PC-9 (cell line): ENCODE measurements around the gene PTGIR.

ENCODE experiments used
- CTCF ChIP-seq: fragments of 200-600 bp; sonication (generic); conservative IDR thresholded peaks from 2 replicates; pipeline ENCODE4 v1.6.1; 2017; ENCODE audit warnings: mixed run types, antibody characterized with exemption, mild to moderate bottlenecking, moderate library complexity
- EZH2 ChIP-seq: fragments of 200-600 bp; sonication (generic); IDR thresholded peaks from 2 replicates; pipeline ENCODE4 v1.8.0; 2017; ENCODE audit warnings: antibody characterized with exemption, low read depth

GRCh38 chr19:46631481-46631880, 6.6 kb upstream of the PTGIR start:
- TF ChIP-seq CTCF (no peak), EZH2 (no peak)
